ENCODE measurements around the gene CELA3A.
A peak's percentile ranks its signal among the peaks of the same experiment; 100 is the strongest.
"Not testable (repeated sequence)": the region's sequence is repeated elsewhere in the genome, so short reads cannot be mapped to it uniquely, and the experiment has no call there.

The CELA3A gene

GRCh38 chr1:22014575-22015206, 13.2 kb downstream of the CELA3A start:
- not testable (repeated sequence) for DNase-seq (ENCODE audit: extremely low read depth in 1 of 2, low read depth in 1 of 2)

- DNase-seq (ENCODE audit: extremely low read depth in 1 of 2, low read depth in 1 of 2), result no peak
Observed at GRCh38 chr1:22018583-22019559, 17.4 kb downstream of the CELA3A start.

GRCh38 chr1:22021061-22021460, 19.6 kb downstream of the CELA3A start:
- no peak for DNase-seq (ENCODE audit: extremely low read depth in 1 of 2, low read depth in 1 of 2)

GRCh38 chr1:22024485-22025367, 23.3 kb downstream of the CELA3A start:
- peak; percentile 54 to 67 for DNase-seq (ENCODE audit: extremely low read depth in 1 of 2, low read depth in 1 of 2)

GRCh38 chr1:22025368-22026155, 24.1 kb downstream of the CELA3A start:
- DNase-seq (ENCODE audit: extremely low read depth in 1 of 2, low read depth in 1 of 2), result peak; percentile 79 to 80

- no peak for DNase-seq (ENCODE audit: extremely low read depth in 1 of 2, low read depth in 1 of 2)
Observed at GRCh38 chr1:22026924-22027289, 25.4 kb downstream of the CELA3A start.

GRCh38 chr1:22030057-22030456, 28.6 kb downstream of the CELA3A start:
- no peak for DNase-seq (ENCODE audit: extremely low read depth in 1 of 2, low read depth in 1 of 2)

- no peak for DNase-seq (ENCODE audit: extremely low read depth in 1 of 2, low read depth in 1 of 2)
Observed at GRCh38 chr1:22030473-22030872, 29.0 kb downstream of the CELA3A start.

- no peak for DNase-seq (ENCODE audit: extremely low read depth in 1 of 2, low read depth in 1 of 2)
Observed at GRCh38 chr1:22031214-22031962, 29.9 kb downstream of the CELA3A start.

- not testable (repeated sequence) for DNase-seq (ENCODE audit: extremely low read depth in 1 of 2, low read depth in 1 of 2)
Observed at GRCh38 chr1:22034834-22035233, 33.4 kb downstream of the CELA3A start.

GRCh38 chr1:22037520-22037919, 36.1 kb downstream of the CELA3A start:
- no peak for DNase-seq (ENCODE audit: extremely low read depth in 1 of 2, low read depth in 1 of 2)

GRCh38 chr1:22038036-22038435, 36.6 kb downstream of the CELA3A start:
- no peak for DNase-seq (ENCODE audit: extremely low read depth in 1 of 2, low read depth in 1 of 2)

GRCh38 chr1:22039594-22040285, 38.3 kb downstream of the CELA3A start:
- DNase-seq (ENCODE audit: extremely low read depth in 1 of 2, low read depth in 1 of 2), result peak; percentile 74 to 85

- DNase-seq (ENCODE audit: extremely low read depth in 1 of 2, low read depth in 1 of 2), result no peak
Observed at GRCh38 chr1:22040286-22040623, 38.8 kb downstream of the CELA3A start.

- no peak for DNase-seq (ENCODE audit: extremely low read depth in 1 of 2, low read depth in 1 of 2)
Observed at GRCh38 chr1:22041505-22041904, 40.0 kb downstream of the CELA3A start.

- no peak for DNase-seq (ENCODE audit: extremely low read depth in 1 of 2, low read depth in 1 of 2)
Observed at GRCh38 chr1:22043198-22043769, 41.8 kb downstream of the CELA3A start.

GRCh38 chr1:22044690-22045420, 43.4 kb downstream of the CELA3A start:
- no peak for DNase-seq (ENCODE audit: extremely low read depth in 1 of 2, low read depth in 1 of 2)

GRCh38 chr1:22045604-22046228, 44.3 kb downstream of the CELA3A start:
- DNase-seq (ENCODE audit: extremely low read depth in 1 of 2, low read depth in 1 of 2), result no peak

All from activated CD8-positive, alpha-beta memory T cell treated with anti-CD3 and anti-CD28 coated beads for 1 hour (primary cell).